Neuronal stem cell (in vitro differentiated cells): ENCODE data around the gene SRSF3.

Experiments
- DNase-seq: peaks from one replicate; pipeline ENCODE4 v3.0.0-alpha.2; 2013; ENCODE audit warnings: low spot score
- H2AFZ ChIP-seq: one replicate; pipeline ENCODE4 v1.6.1; 2013; ENCODE audit warnings: mild to moderate bottlenecking, low read length, inconsistent platforms
- H2AK5ac ChIP-seq: 2 replicates; pipeline ENCODE4 v1.6.1; 2013; ENCODE audit warnings: low read depth, mild to moderate bottlenecking, inconsistent platforms, low read length, moderate library complexity, mixed read lengths
- H2BK120ac ChIP-seq: 2 replicates; pipeline ENCODE4 v1.6.1; 2013; ENCODE audit warnings: low read depth, mild to moderate bottlenecking, inconsistent platforms, low read length, moderate library complexity, mixed read lengths
- H2BK12ac ChIP-seq: one replicate; pipeline ENCODE4 v1.6.1; 2013; ENCODE audit warnings: low read length, inconsistent platforms
- H2BK15ac ChIP-seq: 2 replicates; pipeline ENCODE4 v1.6.1; 2013; ENCODE audit warnings: mild to moderate bottlenecking, low read length, inconsistent platforms, mixed read lengths
- H2BK5ac ChIP-seq: one replicate; pipeline ENCODE4 v1.6.1; 2013; ENCODE audit warnings: inconsistent platforms, mild to moderate bottlenecking, low read length, moderate library complexity
- H3K14ac ChIP-seq: one replicate; pipeline ENCODE4 v1.6.1; 2013; ENCODE audit warnings: low read length, inconsistent platforms
- H3K18ac ChIP-seq: 2 replicates; pipeline ENCODE4 v1.6.1; 2013; ENCODE audit warnings: low read length, inconsistent platforms
- H3K23ac ChIP-seq: 2 replicates; pipeline ENCODE4 v1.6.1; 2013; ENCODE audit warnings: low read depth, mild to moderate bottlenecking, mixed read lengths, low read length, inconsistent platforms; ENCODE audit not compliant: poor library complexity
- H3K27ac ChIP-seq: replicated peaks from 3 replicates; pipeline ENCODE4 v1.5.1; 2013; ENCODE audit warnings: low read length, inconsistent platforms
- H3K27me3 ChIP-seq, 3 experiments: 2 replicates each; pipeline ENCODE4 v1.6.1; 2013; ENCODE audit warnings: low read length in 3 of 3, mild to moderate bottlenecking in 2 of 3, inconsistent platforms in 1 of 3, low read depth in 1 of 3, mixed read lengths in 1 of 3, moderate library complexity in 1 of 3; ENCODE audit not compliant: control insufficient read depth in 3 of 3, insufficient read depth in 3 of 3
- H3K36me3 ChIP-seq, 2 donors: replicated peaks in 1 of 2; 2 replicates each; pipeline ENCODE4 v1.6.1; 2013; ENCODE audit warnings: low read length in 2 of 2; ENCODE audit not compliant: control insufficient read depth in 2 of 2, insufficient read depth in 2 of 2
- H3K4ac ChIP-seq: 2 replicates; pipeline ENCODE4 v1.6.1; 2013; ENCODE audit warnings: inconsistent platforms, mild to moderate bottlenecking, low read length, moderate library complexity
- H3K4me1 ChIP-seq, 2 donors: 1 replicate in 1 of 2; 2 replicates in 1 of 2; pipeline ENCODE4 v1.6.1; 2013; ENCODE audit warnings: low read length in 2 of 2, low read depth in 1 of 2; ENCODE audit not compliant: control insufficient read depth in 2 of 2, insufficient read depth in 1 of 2
- H3K4me2 ChIP-seq: one replicate; pipeline ENCODE4 v1.6.1; 2013; ENCODE audit warnings: mild to moderate bottlenecking, low read length, inconsistent platforms; ENCODE audit not compliant: insufficient read depth, poor library complexity, severe bottlenecking
- H3K4me3 ChIP-seq, 2 donors: 2 replicates each; pipeline ENCODE4 v1.5.1; 2013; ENCODE audit warnings: low read length in 2 of 2, mild to moderate bottlenecking in 2 of 2, inconsistent platforms in 1 of 2, moderate library complexity in 1 of 2
- H3K79me1 ChIP-seq: one replicate; pipeline ENCODE4 v1.6.1; 2013; ENCODE audit warnings: low read depth, mild to moderate bottlenecking, inconsistent platforms, low read length, moderate library complexity
- H3K9ac ChIP-seq: one replicate; pipeline ENCODE4 v1.6.1; 2013; ENCODE audit warnings: mild to moderate bottlenecking, low read depth, low read length, inconsistent platforms; ENCODE audit not compliant: poor library complexity
- H3K9me3 ChIP-seq, 2 donors: replicated peaks in 1 of 2; 2 replicates each; pipeline versions ENCODE3 to v1.6.1; 2013; ENCODE audit warnings: low read length in 2 of 2, mild to moderate bottlenecking in 2 of 2, inconsistent platforms in 1 of 2, low read depth in 1 of 2, mixed read lengths in 1 of 2, moderate library complexity in 1 of 2; ENCODE audit not compliant: control insufficient read depth in 2 of 2, insufficient read depth in 1 of 2
- H4K8ac ChIP-seq: one replicate; pipeline ENCODE4 v1.6.1; 2013; ENCODE audit warnings: low read depth, mild to moderate bottlenecking, inconsistent platforms, low read length, moderate library complexity
- H4K91ac ChIP-seq: one replicate; pipeline ENCODE4 v1.6.1; 2013; ENCODE audit warnings: low read length, low read depth, mild to moderate bottlenecking, inconsistent platforms; ENCODE audit not compliant: poor library complexity
- WGBS, 2 donors: extraction: QIAGEN DNeasy Blood & Tissue Kit; methylation state at CpG; one replicate each; pipeline ENCODE4 v1.1.7; 2013; ENCODE audit warnings: missing lambda C conversion rate in 2 of 2, mixed read lengths in 1 of 2; ENCODE audit not compliant: insufficient read length in 2 of 2, insufficient replicate concordance in 1 of 2; ENCODE audit errors: extremely low coverage in 2 of 2; 5-methylcytosine and 5-hydroxymethylcytosine counted together

Gene SRSF3

GRCh38 chr6:36613200-36613995, 19.2 kb downstream of the SRSF3 start:
- Histone ChIP-seq H3K4me3 (no peak overlapping the region), H2BK5ac (no peak overlapping the region), H2AK5ac (no peak overlapping the region), H4K91ac (no peak overlapping the region), H2AFZ (no peak overlapping the region), H3K36me3 (peaks cover 17 to 67% of the 10 kb centered on the region in 2 donors), H3K27ac (no peak overlapping the region), H2BK15ac (no peak overlapping the region), H2BK120ac (no peak overlapping the region), H3K23ac (no peak overlapping the region), H3K79me1 (no peaks in the 10 kb centered on the region), H3K9me3 (no peaks in the 10 kb centered on the region), H3K27me3 (no peaks in the 10 kb centered on the region), H4K8ac (no peak overlapping the region), H3K4me1 (no peaks in the 10 kb centered on the region), H3K4me2 (no peak overlapping the region), H3K18ac (no peak overlapping the region), H2BK12ac (no peak overlapping the region), H3K9ac (no peak overlapping the region), H3K4ac (no peak overlapping the region), H3K14ac (no peak overlapping the region)
- DNase-seq, result no peak
- no CpG with 5 or more reads among the region's 9 CpGs for WGBS, 2 donors

- H3K4me3 ChIP-seq, result no peak overlapping the region
- no peaks in the 10 kb centered on the region for H3K27me3 ChIP-seq
- no peak overlapping the region for H2BK120ac ChIP-seq
- no peak overlapping the region for H3K27ac ChIP-seq
- no CpG with 5 or more reads among the region's 7 CpGs for WGBS, 2 donors
- H3K9ac ChIP-seq, result no peak overlapping the region
- H2BK12ac ChIP-seq, result no peak overlapping the region
- no peaks in the 10 kb centered on the region for H3K4me1 ChIP-seq
- no peak overlapping the region for H3K4ac ChIP-seq
- H4K8ac ChIP-seq, result no peak overlapping the region
- no peaks in the 10 kb centered on the region for H3K9me3 ChIP-seq
- H3K4me2 ChIP-seq, result no peak overlapping the region
- peaks cover 11 to 53% of the 10 kb centered on the region in 2 donors for H3K36me3 ChIP-seq
- no peaks in the 10 kb centered on the region for H3K79me1 ChIP-seq
- no peak overlapping the region for H4K91ac ChIP-seq
- H2AFZ ChIP-seq, result no peak overlapping the region
- H3K18ac ChIP-seq, result no peak overlapping the region
- H3K23ac ChIP-seq, result no peak overlapping the region
- no peak overlapping the region for H2BK15ac ChIP-seq
- DNase-seq, result peak; percentile 31
- no peak overlapping the region for H3K14ac ChIP-seq
- no peak overlapping the region for H2AK5ac ChIP-seq
- no peak overlapping the region for H2BK5ac ChIP-seq
Observed at GRCh38 chr6:36615018-36615761, 21.0 kb downstream of the SRSF3 start.

- WGBS, 2 donors, result no CpG with 5 or more reads among the region's 5 CpGs
- no peaks in the 10 kb centered on the region for H3K9me3 ChIP-seq
Observed at GRCh38 chr6:36616893-36617521, 22.8 kb downstream of the SRSF3 start.

More at GRCh38 chr6:36616893-36617521, 22.8 kb downstream of the SRSF3 start:
- no peak overlapping the region for H2BK5ac ChIP-seq
- H2AK5ac ChIP-seq, result no peak overlapping the region
- H3K9ac ChIP-seq, result no peak overlapping the region
- no peak overlapping the region for H2AFZ ChIP-seq
- no peak overlapping the region for H4K8ac ChIP-seq
- DNase-seq, result no peak
- no peak overlapping the region for H3K14ac ChIP-seq
- no peak overlapping the region for H3K23ac ChIP-seq
- no peaks in the 10 kb centered on the region for H3K27me3 ChIP-seq
- H3K4me2 ChIP-seq, result no peak overlapping the region
- H3K36me3 ChIP-seq, result peaks cover 7 to 35% of the 10 kb centered on the region in 2 donors
- H3K4me1 ChIP-seq, result no peaks in the 10 kb centered on the region
- no peak overlapping the region for H3K4ac ChIP-seq
- no peak overlapping the region for H3K18ac ChIP-seq
- H3K4me3 ChIP-seq, result no peak overlapping the region
- H3K79me1 ChIP-seq, result no peaks in the 10 kb centered on the region
- no peak overlapping the region for H3K27ac ChIP-seq
- H4K91ac ChIP-seq, result no peak overlapping the region
- H2BK120ac ChIP-seq, result no peak overlapping the region
- H2BK15ac ChIP-seq, result no peak overlapping the region
- H2BK12ac ChIP-seq, result no peak overlapping the region
